Measurements from ENCODE around the gene FAM98B.

The FAM98B gene

GRCh38 chr15:38518084-38518483 lies 64.2 kb downstream of the FAM98B start:
- H3K4me3 ChIP-seq (ENCODE audit: low read depth in 1 of 2, low read length in 2 of 2) = no peak overlapping the region

DNA sequence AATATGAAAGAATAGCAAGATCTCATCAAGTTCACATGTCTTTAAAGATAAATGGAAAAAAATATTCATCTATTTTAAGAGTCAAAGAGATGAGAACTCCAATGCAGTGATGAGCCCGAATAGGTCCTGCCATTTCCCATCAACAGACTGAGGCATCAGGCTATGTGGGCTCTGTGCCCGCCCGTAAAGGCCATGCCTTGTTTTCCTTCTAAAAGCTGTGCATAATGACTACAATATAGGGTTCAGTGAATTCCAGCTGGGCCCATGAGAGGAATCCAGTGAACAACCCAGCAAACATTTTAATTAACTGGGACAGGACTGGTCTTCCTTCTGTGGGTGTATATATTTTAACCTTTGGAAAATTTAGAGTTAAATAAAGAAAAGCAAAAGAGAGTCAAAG lies 66.1 kb downstream of the FAM98B start:
- H3K27ac ChIP-seq (ENCODE audit: low read depth, low read length) = no peak overlapping the region
- H3K27me3 ChIP-seq (ENCODE audit: control insufficient read depth in 1 of 2, insufficient read depth in 2 of 2, low read length in 2 of 2) = no peaks in the 10 kb centered on the region
- no peaks in the 10 kb centered on the region for H3K9me3 ChIP-seq (ENCODE audit: control insufficient read depth in 1 of 2, low read length in 2 of 2)
- no peak overlapping the region for H3K9ac ChIP-seq (ENCODE audit: low read depth in 1 of 2, low read length in 2 of 2)
- H3K4me3 ChIP-seq (ENCODE audit: low read depth in 1 of 2, low read length in 2 of 2) = no peak overlapping the region
- no peaks in the 10 kb centered on the region for H3K36me3 ChIP-seq (ENCODE audit: control insufficient read depth in 1 of 2, insufficient read depth in 2 of 2, low read length in 2 of 2)
- no peaks in the 10 kb centered on the region for H3K4me1 ChIP-seq (ENCODE audit: control insufficient read depth in 1 of 2, insufficient read depth in 2 of 2, low read length in 2 of 2)

More at GRCh38 chr15:38518084-38518483, 64.2 kb downstream of the FAM98B start:
- no peak overlapping the region for H3K9ac ChIP-seq (ENCODE audit: low read depth in 1 of 2, low read length in 2 of 2)
- no peak overlapping the region for H3K27ac ChIP-seq (ENCODE audit: low read depth, low read length)
- peaks cover 0 to 3% of the 10 kb centered on the region in 2 donors for H3K27me3 ChIP-seq (ENCODE audit: control insufficient read depth in 1 of 2, insufficient read depth in 2 of 2, low read length in 2 of 2)
- H3K4me1 ChIP-seq (ENCODE audit: control insufficient read depth in 1 of 2, insufficient read depth in 2 of 2, low read length in 2 of 2) = no peaks in the 10 kb centered on the region
- no peaks in the 10 kb centered on the region for H3K36me3 ChIP-seq (ENCODE audit: control insufficient read depth in 1 of 2, insufficient read depth in 2 of 2, low read length in 2 of 2)
- no peaks in the 10 kb centered on the region for H3K9me3 ChIP-seq (ENCODE audit: control insufficient read depth in 1 of 2, low read length in 2 of 2)

DNA sequence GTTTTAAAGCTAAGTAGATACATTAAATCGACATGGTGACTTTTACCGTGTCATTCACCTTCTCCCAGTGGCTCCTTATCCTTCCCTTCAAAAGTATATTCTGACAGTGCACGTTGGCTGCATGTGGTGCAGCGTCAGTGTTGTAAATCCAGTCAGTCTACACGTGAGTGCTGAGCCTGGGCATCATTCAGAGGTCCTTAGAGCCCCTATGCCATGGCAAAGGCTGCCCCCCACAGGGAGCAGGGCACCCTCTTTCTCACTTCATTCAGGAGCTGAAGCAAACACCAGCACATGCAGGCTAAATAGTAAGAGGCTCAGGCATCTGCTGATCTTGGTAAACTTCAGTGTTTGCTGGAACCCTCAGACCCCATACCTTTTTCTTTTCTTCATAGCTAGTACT lies 67.4 kb downstream of the FAM98B start:
- Histone ChIP-seq H3K27me3 (ENCODE audit: control insufficient read depth in 1 of 2, insufficient read depth in 2 of 2, low read length in 2 of 2) (no peaks in the 10 kb centered on the region), H3K36me3 (ENCODE audit: control insufficient read depth in 1 of 2, insufficient read depth in 2 of 2, low read length in 2 of 2) (no peaks in the 10 kb centered on the region), H3K4me1 (ENCODE audit: control insufficient read depth in 1 of 2, insufficient read depth in 2 of 2, low read length in 2 of 2) (no peaks in the 10 kb centered on the region), H3K9ac (ENCODE audit: low read depth in 1 of 2, low read length in 2 of 2) (no peak overlapping the region), H3K4me3 (ENCODE audit: low read depth in 1 of 2, low read length in 2 of 2) (no peak overlapping the region), H3K9me3 (ENCODE audit: control insufficient read depth in 1 of 2, low read length in 2 of 2) (no peaks in the 10 kb centered on the region), H3K27ac (ENCODE audit: low read depth, low read length) (no peak overlapping the region)

DNA sequence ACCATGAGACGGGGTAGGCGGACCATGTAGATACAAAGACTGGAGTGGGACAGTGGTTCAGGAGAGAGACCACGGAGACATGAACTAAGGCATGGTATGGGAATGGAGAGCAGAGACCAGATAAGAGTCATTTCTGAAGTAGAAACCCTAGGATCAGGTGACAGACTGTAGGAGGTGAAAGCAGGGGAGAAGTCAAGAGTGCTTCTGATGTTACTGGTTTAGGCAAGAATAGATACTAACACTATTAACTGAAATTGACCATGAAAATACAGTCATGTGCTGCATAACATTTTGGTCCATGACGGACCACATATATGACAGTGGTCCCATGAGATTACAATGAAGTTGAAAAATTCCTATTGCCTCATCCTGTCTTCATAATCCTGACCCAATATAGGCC lies 69.0 kb downstream of the FAM98B start:
- Histone ChIP-seq H3K9ac (ENCODE audit: low read depth in 1 of 2, low read length in 2 of 2) (no peak overlapping the region), H3K4me1 (ENCODE audit: control insufficient read depth in 1 of 2, insufficient read depth in 2 of 2, low read length in 2 of 2) (no peaks in the 10 kb centered on the region), H3K36me3 (ENCODE audit: control insufficient read depth in 1 of 2, insufficient read depth in 2 of 2, low read length in 2 of 2) (no peaks in the 10 kb centered on the region), H3K4me3 (ENCODE audit: low read depth in 1 of 2, low read length in 2 of 2) (no peak overlapping the region), H3K27ac (ENCODE audit: low read depth, low read length) (no peak overlapping the region), H3K9me3 (ENCODE audit: control insufficient read depth in 1 of 2, low read length in 2 of 2) (no peaks in the 10 kb centered on the region), H3K27me3 (ENCODE audit: control insufficient read depth in 1 of 2, insufficient read depth in 2 of 2, low read length in 2 of 2) (no peaks in the 10 kb centered on the region)

DNA sequence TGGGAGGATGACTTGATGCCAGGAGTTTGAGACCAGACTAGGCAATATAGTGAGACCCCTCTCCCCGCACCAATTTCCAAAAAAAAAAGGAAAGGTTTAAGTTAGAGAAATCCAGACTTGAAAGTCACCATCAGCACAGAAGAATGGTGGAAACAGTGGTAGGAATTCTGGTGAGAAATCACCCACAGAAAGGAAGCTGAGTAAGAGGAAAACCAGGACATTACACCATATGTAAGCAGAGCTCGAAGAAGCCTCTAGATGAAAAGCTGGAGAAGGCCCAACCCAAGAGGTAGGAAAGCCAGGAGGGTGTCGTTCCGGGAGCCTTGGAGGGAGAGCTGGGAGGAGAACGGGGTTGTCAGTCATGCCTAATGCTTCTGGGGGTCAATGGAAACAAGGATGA lies 70.2 kb downstream of the FAM98B start:
- Histone ChIP-seq H3K9me3 (ENCODE audit: control insufficient read depth in 1 of 2, low read length in 2 of 2) (no peaks in the 10 kb centered on the region), H3K27me3 (ENCODE audit: control insufficient read depth in 1 of 2, insufficient read depth in 2 of 2, low read length in 2 of 2) (no peaks in the 10 kb centered on the region), H3K36me3 (ENCODE audit: control insufficient read depth in 1 of 2, insufficient read depth in 2 of 2, low read length in 2 of 2) (no peaks in the 10 kb centered on the region), H3K9ac (ENCODE audit: low read depth in 1 of 2, low read length in 2 of 2) (no peak overlapping the region), H3K27ac (ENCODE audit: low read depth, low read length) (no peak overlapping the region), H3K4me1 (ENCODE audit: control insufficient read depth in 1 of 2, insufficient read depth in 2 of 2, low read length in 2 of 2) (no peaks in the 10 kb centered on the region), H3K4me3 (ENCODE audit: low read depth in 1 of 2, low read length in 2 of 2) (no peak overlapping the region)

- H3K4me1 ChIP-seq (ENCODE audit: control insufficient read depth in 1 of 2, insufficient read depth in 2 of 2, low read length in 2 of 2) = no peaks in the 10 kb centered on the region
- H3K9ac ChIP-seq (ENCODE audit: low read depth in 1 of 2, low read length in 2 of 2) = no peak overlapping the region
- H3K4me3 ChIP-seq (ENCODE audit: low read depth in 1 of 2, low read length in 2 of 2) = no peak overlapping the region
- no peak overlapping the region for H3K27ac ChIP-seq (ENCODE audit: low read depth, low read length)
- H3K36me3 ChIP-seq (ENCODE audit: control insufficient read depth in 1 of 2, insufficient read depth in 2 of 2, low read length in 2 of 2) = no peaks in the 10 kb centered on the region
- no peaks in the 10 kb centered on the region for H3K9me3 ChIP-seq (ENCODE audit: control insufficient read depth in 1 of 2, low read length in 2 of 2)
- H3K27me3 ChIP-seq (ENCODE audit: control insufficient read depth in 1 of 2, insufficient read depth in 2 of 2, low read length in 2 of 2) = no peaks in the 10 kb centered on the region
These were observed 71.6 kb downstream of the FAM98B start for GRCh38 chr15:38525489-38525888.

- no peak overlapping the region for H3K9ac ChIP-seq (ENCODE audit: low read depth in 1 of 2, low read length in 2 of 2)
- no peaks in the 10 kb centered on the region for H3K9me3 ChIP-seq (ENCODE audit: control insufficient read depth in 1 of 2, low read length in 2 of 2)
- H3K27me3 ChIP-seq (ENCODE audit: control insufficient read depth in 1 of 2, insufficient read depth in 2 of 2, low read length in 2 of 2) = no peaks in the 10 kb centered on the region
- no peak overlapping the region for H3K27ac ChIP-seq (ENCODE audit: low read depth, low read length)
- no peaks in the 10 kb centered on the region for H3K4me1 ChIP-seq (ENCODE audit: control insufficient read depth in 1 of 2, insufficient read depth in 2 of 2, low read length in 2 of 2)
- H3K36me3 ChIP-seq (ENCODE audit: control insufficient read depth in 1 of 2, insufficient read depth in 2 of 2, low read length in 2 of 2) = no peaks in the 10 kb centered on the region
- H3K4me3 ChIP-seq (ENCODE audit: low read depth in 1 of 2, low read length in 2 of 2) = no peak overlapping the region
These were observed 72.2 kb downstream of the FAM98B start for GRCh38 chr15:38526158-38526557.

DNA sequence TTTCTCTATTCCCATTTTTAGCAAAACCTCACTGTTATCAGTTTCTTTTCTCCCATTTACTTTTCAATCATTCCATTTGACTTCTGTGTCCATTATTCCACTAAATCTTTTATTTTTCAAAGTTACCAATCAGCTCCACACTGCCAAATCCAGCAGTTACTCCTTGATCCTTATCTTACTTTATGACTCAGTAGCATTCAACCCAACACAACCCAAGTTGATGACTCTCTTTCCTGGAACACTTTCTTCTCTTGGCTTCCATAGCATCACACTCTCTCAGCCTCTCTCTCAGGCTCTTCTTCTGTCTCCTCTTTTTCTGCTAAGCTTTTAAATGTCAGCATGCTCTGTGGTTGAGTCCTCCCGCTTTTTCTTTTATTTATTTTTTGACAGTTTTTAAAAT lies 74.4 kb downstream of the FAM98B start:
- H3K27ac ChIP-seq (ENCODE audit: low read depth, low read length) = no peak overlapping the region
- H3K36me3 ChIP-seq (ENCODE audit: control insufficient read depth in 1 of 2, insufficient read depth in 2 of 2, low read length in 2 of 2) = no peaks in the 10 kb centered on the region
- no peaks in the 10 kb centered on the region for H3K9me3 ChIP-seq (ENCODE audit: control insufficient read depth in 1 of 2, low read length in 2 of 2)
- no peak overlapping the region for H3K9ac ChIP-seq (ENCODE audit: low read depth in 1 of 2, low read length in 2 of 2)
- no peaks in the 10 kb centered on the region for H3K27me3 ChIP-seq (ENCODE audit: control insufficient read depth in 1 of 2, insufficient read depth in 2 of 2, low read length in 2 of 2)
- H3K4me3 ChIP-seq (ENCODE audit: low read depth in 1 of 2, low read length in 2 of 2) = no peak overlapping the region
- no peaks in the 10 kb centered on the region for H3K4me1 ChIP-seq (ENCODE audit: control insufficient read depth in 1 of 2, insufficient read depth in 2 of 2, low read length in 2 of 2)

DNA sequence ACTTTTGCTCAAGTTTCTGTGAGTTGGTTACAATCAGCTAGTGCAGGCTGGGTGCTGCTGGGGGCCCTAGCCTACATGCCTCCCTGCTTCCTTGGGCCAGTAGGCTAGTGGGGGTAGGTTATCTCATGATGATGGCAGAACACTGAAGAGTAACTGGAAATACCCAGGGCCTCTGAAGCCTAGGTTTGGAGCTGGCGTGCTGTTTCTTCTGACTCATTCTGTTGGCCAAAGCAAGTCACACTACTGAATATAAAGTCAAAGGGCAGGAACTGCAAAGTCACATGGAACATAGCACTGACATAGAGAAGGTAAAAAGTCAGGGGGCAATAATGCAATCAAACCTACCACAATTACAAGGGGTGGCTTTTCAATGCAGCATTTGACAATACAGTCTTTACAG lies 76.2 kb downstream of the FAM98B start:
- Histone ChIP-seq H3K27me3 (ENCODE audit: control insufficient read depth in 1 of 2, insufficient read depth in 2 of 2, low read length in 2 of 2) (no peaks in the 10 kb centered on the region), H3K4me1 (ENCODE audit: control insufficient read depth in 1 of 2, insufficient read depth in 2 of 2, low read length in 2 of 2) (no peaks in the 10 kb centered on the region), H3K36me3 (ENCODE audit: control insufficient read depth in 1 of 2, insufficient read depth in 2 of 2, low read length in 2 of 2) (no peaks in the 10 kb centered on the region), H3K27ac (ENCODE audit: low read depth, low read length) (no peak overlapping the region), H3K9ac (ENCODE audit: low read depth in 1 of 2, low read length in 2 of 2) (no peak overlapping the region), H3K4me3 (ENCODE audit: low read depth in 1 of 2, low read length in 2 of 2) (no peak overlapping the region), H3K9me3 (ENCODE audit: control insufficient read depth in 1 of 2, low read length in 2 of 2) (no peaks in the 10 kb centered on the region)

- Histone ChIP-seq H3K9me3 (ENCODE audit: control insufficient read depth in 1 of 2, low read length in 2 of 2) (no peaks in the 10 kb centered on the region), H3K27me3 (ENCODE audit: control insufficient read depth in 1 of 2, insufficient read depth in 2 of 2, low read length in 2 of 2) (no peaks in the 10 kb centered on the region), H3K4me3 (ENCODE audit: low read depth in 1 of 2, low read length in 2 of 2) (no peak overlapping the region), H3K27ac (ENCODE audit: low read depth, low read length) (no peak overlapping the region), H3K9ac (ENCODE audit: low read depth in 1 of 2, low read length in 2 of 2) (no peak overlapping the region), H3K36me3 (ENCODE audit: control insufficient read depth in 1 of 2, insufficient read depth in 2 of 2, low read length in 2 of 2) (no peaks in the 10 kb centered on the region), H3K4me1 (ENCODE audit: control insufficient read depth in 1 of 2, insufficient read depth in 2 of 2, low read length in 2 of 2) (no peaks in the 10 kb centered on the region)
These were observed 77.6 kb downstream of the FAM98B start for GRCh38 chr15:38531509-38531908.

DNA sequence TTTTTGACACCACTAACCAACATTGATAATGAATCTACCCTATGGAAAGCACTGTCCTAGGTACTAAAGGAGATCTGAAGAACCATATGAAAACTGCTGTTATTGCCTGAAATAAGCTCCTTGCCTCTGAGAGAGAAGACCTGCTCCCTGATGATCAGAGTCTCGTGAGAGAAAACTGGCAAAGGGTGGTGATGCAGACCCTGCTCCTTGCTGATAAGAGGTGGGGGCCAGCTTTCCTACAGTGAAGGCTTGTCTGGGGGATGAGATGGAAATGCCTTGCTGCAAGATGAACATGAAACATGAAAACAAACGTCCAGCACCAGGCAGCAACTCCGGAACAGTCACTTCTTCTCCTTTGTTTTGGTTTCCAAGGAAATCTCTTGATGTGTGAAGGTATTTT lies 78.8 kb downstream of the FAM98B start:
- no peaks in the 10 kb centered on the region for H3K27me3 ChIP-seq (ENCODE audit: control insufficient read depth in 1 of 2, insufficient read depth in 2 of 2, low read length in 2 of 2)
- H3K9ac ChIP-seq (ENCODE audit: low read depth in 1 of 2, low read length in 2 of 2) = no peak overlapping the region
- H3K4me1 ChIP-seq (ENCODE audit: control insufficient read depth in 1 of 2, insufficient read depth in 2 of 2, low read length in 2 of 2) = no peaks in the 10 kb centered on the region
- no peak overlapping the region for H3K4me3 ChIP-seq (ENCODE audit: low read depth in 1 of 2, low read length in 2 of 2)
- no peaks in the 10 kb centered on the region for H3K9me3 ChIP-seq (ENCODE audit: control insufficient read depth in 1 of 2, low read length in 2 of 2)
- no peak overlapping the region for H3K27ac ChIP-seq (ENCODE audit: low read depth, low read length)
- no peaks in the 10 kb centered on the region for H3K36me3 ChIP-seq (ENCODE audit: control insufficient read depth in 1 of 2, insufficient read depth in 2 of 2, low read length in 2 of 2)
